Large intestine (tissue), 12 donors: ENCODE measurements around the gene CNNM1. TPM values are rescaled to one million over a fixed set of nuclear protein-coding genes. Genes with fewer than 3 reads are reported as not detected.

Experiments used
- DNase-seq, 2 donors: peaks; one replicate each; pipeline versions ENCODE4 v3.0.0 to v3.0.0-alpha.2; 2013
- H3K27ac ChIP-seq: one replicate; pipeline ENCODE4 v1.5.1; 2013; ENCODE audit warnings: low read length
- H3K27me3 ChIP-seq: 2 replicates; pipeline ENCODE4 v1.6.1; 2013; ENCODE audit warnings: low read length; ENCODE audit not compliant: control insufficient read depth, insufficient read depth
- H3K36me3 ChIP-seq: 2 replicates; pipeline ENCODE4 v1.6.1; 2013; ENCODE audit warnings: low read length; ENCODE audit not compliant: control insufficient read depth, insufficient read depth
- H3K4me1 ChIP-seq: one replicate; pipeline ENCODE4 v1.6.1; 2013; ENCODE audit warnings: low read length; ENCODE audit not compliant: control insufficient read depth, insufficient read depth
- H3K4me3 ChIP-seq: one replicate; pipeline ENCODE4 v1.5.1; 2013; ENCODE audit warnings: low read length
- H3K9me3 ChIP-seq: one replicate; pipeline ENCODE4 v1.6.1; 2013; ENCODE audit warnings: mild to moderate bottlenecking, low read depth, low read length, moderate library complexity; ENCODE audit not compliant: control insufficient read depth
- WGBS: methylation state at CpG from one replicate; pipeline ENCODE4 v1.1.5; 2013; ENCODE audit warnings: low lambda C conversion rate; ENCODE audit not compliant: insufficient coverage; 5-methylcytosine and 5-hydroxymethylcytosine counted together
- long read RNA-seq, 11 donors: transcript quantifications; one replicate each; lab custom pipeline, GENCODE V29; 2026
- polyA plus RNA-seq: library from polyadenylated mRNA; unstranded; fragments of 120-200 nt; gene quantifications from one replicate; pipeline ENCODE4 v1.2.1, GENCODE V29; 2013

Gene CNNM1
- polyA plus RNA-seq: 0.79 TPM
- long read RNA-seq, donor 1: 0 reads
- long read RNA-seq, donor 2: 0 reads
- long read RNA-seq, donor 3: 0 reads
- long read RNA-seq, donor 4: 0 reads
- long read RNA-seq, donor 5: 0 reads
- long read RNA-seq, donor 6: 0 reads
- long read RNA-seq, donor 7: 0 reads
- long read RNA-seq, donor 8: 0 reads
- long read RNA-seq, donor 9: 0 reads
- long read RNA-seq, donor 10: 0 reads
- long read RNA-seq, donor 11: 0 reads

DNA sequence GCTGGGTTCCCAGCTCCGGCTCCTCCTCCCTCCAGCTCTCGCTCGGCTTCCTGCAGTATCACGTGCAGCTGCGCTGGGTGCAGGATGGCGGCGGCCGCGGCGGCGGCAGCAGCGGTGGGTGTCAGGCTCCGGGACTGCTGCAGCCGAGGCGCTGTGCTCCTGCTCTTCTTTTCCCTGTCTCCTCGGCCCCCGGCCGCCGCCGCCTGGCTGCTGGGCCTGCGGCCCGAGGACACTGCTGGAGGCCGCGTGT is at the start of gene CNNM1:
TSS of gene CNNM1 (plus strand) at position 53 of the 250 bp plus-strand sequence. CDS start at position 85, 32 bp downstream.
- no peak within 1 kb of the TSS for H3K27ac ChIP-seq
- no peaks in the 10 kb centered on the region for H3K36me3 ChIP-seq
- WGBS: no CpG with 5 or more reads among the region's 24 CpGs
- DNase-seq: peak in 1 of 2 donors; percentile 47
- peak within 1 kb of the TSS; percentile 38 for H3K4me3 ChIP-seq
- H3K4me1 ChIP-seq: peaks cover 6% of the 10 kb centered on the region
- peaks cover 42% of the 10 kb centered on the region for H3K27me3 ChIP-seq
- peaks cover 4% of the 10 kb centered on the region for H3K9me3 ChIP-seq

DNA sequence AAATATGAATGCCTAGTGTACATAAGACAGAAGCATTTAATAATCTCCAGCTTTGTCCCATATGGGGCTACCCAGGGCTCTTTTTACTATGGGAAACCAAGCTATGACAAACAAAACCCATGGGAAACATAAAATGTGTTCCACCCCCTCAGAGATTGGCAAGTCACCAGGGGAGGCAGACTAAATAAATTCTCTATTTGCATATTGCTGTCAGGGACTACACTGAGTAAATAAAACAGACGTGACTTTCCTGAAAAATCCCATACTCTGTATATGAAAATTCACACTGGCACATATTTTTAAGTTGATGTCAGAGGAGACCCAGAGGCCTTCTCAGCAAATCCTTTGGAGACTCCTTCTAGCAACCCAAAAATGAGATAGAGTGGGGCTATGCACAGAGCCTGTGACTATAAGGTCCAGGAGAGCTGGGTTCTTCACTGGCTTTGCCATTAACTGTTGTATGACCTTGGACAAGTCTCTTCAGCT is 49.5 kb upstream of the CNNM1 start:
- no CpG with 5 or more reads among the region's 1 CpG for WGBS
- DNase-seq: peak; percentile 19 to 35
- no peaks in the 10 kb centered on the region for H3K36me3 ChIP-seq
- no peaks in the 10 kb centered on the region for H3K4me1 ChIP-seq
- H3K9me3 ChIP-seq: no peaks in the 10 kb centered on the region
- no peaks in the 10 kb centered on the region for H3K27me3 ChIP-seq
- H3K4me3 ChIP-seq: no peak overlapping the region
- H3K27ac ChIP-seq: peak overlapping the region; percentile 62

DNA sequence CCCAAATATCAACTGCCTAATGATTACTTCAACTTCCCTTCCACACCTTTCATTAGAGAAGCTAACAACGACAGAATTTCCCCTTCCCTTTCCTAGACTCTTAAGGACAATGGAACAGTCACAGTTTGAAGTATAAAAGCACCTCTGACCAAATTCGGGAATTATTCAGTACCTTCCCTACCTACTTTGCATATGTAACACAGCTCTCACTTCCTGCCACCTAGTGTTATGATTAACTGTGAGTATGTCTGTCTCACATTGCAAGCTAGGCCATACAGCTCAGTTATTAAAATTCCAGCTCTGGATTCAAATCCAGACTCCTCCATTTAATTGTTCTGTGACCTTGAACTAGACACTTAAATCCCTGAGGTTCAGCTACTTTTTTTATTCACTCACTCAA is 48.7 kb upstream of the CNNM1 start:
- no peak for DNase-seq
- Histone ChIP-seq H3K27me3 (no peaks in the 10 kb centered on the region), H3K27ac (no peak overlapping the region), H3K4me3 (no peak overlapping the region), H3K36me3 (no peaks in the 10 kb centered on the region), H3K4me1 (no peaks in the 10 kb centered on the region), H3K9me3 (no peaks in the 10 kb centered on the region)
- no CpG with 5 or more reads among the region's 2 CpGs for WGBS

DNA sequence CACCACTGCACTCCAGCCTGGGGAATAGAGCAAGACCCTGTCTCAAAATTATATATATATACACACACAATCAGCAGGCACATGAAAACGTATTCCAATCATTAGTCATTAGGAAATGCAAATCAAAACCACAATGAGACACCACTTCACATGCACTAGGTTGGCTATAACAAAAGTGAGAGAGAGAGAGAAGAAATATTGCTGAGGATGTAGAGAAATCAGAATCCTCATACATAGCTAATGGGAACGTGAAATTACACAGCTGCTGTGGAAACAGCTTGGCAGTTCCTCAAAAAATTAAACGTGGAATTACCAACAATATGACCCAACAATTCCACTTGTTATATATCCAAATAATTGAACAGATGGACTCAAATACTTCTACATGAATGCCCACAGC is 43.3 kb upstream of the CNNM1 start:
- Histone ChIP-seq H3K4me3 (no peak overlapping the region), H3K36me3 (no peaks in the 10 kb centered on the region), H3K27ac (no peak overlapping the region), H3K27me3 (no peaks in the 10 kb centered on the region), H3K9me3 (no peaks in the 10 kb centered on the region), H3K4me1 (no peaks in the 10 kb centered on the region)
- WGBS: no CpG with 5 or more reads among the region's 3 CpGs
- no peak for DNase-seq

DNA sequence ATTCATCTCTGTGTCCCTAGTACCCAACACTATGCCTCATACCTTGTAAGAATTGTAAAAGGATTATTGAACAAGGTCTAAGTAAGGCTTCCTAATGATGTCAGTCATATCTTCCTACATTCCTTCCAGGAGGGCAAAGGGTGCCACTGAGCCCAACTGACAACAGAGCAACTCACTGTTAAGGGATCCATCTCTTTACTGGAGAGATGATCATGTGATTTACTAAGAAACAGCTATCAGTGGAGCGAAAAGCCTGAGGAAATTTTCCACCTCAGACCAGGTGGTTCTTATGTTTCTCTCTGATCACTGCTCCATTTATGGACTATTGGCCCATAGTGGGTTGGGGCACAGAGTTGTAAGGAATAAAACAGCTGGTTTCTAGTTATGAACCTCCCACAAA is 38.9 kb upstream of the CNNM1 start:
- peak; percentile 71 to 81 for DNase-seq
- H3K4me1 ChIP-seq: no peaks in the 10 kb centered on the region
- H3K36me3 ChIP-seq: no peaks in the 10 kb centered on the region
- H3K27me3 ChIP-seq: no peaks in the 10 kb centered on the region
- no peak overlapping the region for H3K4me3 ChIP-seq
- WGBS: no CpG with 5 or more reads among the region's 1 CpG
- no peaks in the 10 kb centered on the region for H3K9me3 ChIP-seq
- H3K27ac ChIP-seq: peak overlapping the region; percentile 58

DNA sequence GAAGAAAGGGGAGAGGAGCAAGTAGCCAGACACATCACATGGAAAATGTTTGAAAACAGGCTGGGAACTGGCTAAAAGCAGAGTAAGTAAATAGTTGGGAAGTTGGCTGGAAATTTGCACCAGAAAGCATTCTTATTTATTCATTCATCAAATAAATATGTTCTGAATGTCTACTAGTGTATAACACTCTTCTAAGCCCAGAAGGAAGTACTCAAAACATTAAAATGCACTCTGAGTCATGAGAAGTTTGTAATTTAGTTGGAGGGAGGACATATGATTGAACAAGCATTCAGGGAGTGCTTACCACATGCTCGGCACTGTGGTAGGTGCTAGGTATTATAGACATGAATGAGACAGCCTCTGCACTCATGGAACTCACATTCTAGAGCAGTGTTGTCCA is 37.0 kb upstream of the CNNM1 start:
- Histone ChIP-seq H3K27ac (no peak overlapping the region), H3K4me3 (no peak overlapping the region), H3K9me3 (no peaks in the 10 kb centered on the region), H3K4me1 (no peaks in the 10 kb centered on the region), H3K36me3 (no peaks in the 10 kb centered on the region), H3K27me3 (no peaks in the 10 kb centered on the region)
- WGBS: no CpG with 5 or more reads among the region's 1 CpG
- DNase-seq: peak in 1 of 2 donors; percentile 35

DNA sequence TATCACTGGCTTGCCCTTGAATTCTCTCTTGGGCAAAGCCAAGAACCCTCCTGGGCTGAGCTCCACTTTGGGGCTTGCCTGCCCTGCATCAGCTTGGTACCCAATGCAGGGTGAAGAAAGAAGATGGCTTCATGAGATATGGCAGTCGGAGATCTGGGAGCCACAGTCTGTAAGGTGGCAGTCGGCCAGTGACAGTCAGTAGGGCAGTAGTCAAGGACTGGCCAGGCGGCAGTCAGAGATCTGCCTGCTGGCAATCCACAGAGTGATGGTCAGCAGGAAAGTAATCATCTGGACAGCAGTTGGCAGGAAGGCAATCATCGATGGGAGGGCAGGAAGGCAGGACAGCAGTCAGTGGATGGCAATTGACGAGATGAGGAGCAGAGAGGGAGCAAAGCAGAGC is 32.6 kb upstream of the CNNM1 start:
- Histone ChIP-seq H3K27me3 (peaks cover 3% of the 10 kb centered on the region), H3K4me3 (no peak overlapping the region), H3K36me3 (no peaks in the 10 kb centered on the region), H3K4me1 (no peaks in the 10 kb centered on the region), H3K27ac (no peak overlapping the region), H3K9me3 (no peaks in the 10 kb centered on the region)
- DNase-seq: no peak
- no CpG with 5 or more reads among the region's 5 CpGs for WGBS

DNA sequence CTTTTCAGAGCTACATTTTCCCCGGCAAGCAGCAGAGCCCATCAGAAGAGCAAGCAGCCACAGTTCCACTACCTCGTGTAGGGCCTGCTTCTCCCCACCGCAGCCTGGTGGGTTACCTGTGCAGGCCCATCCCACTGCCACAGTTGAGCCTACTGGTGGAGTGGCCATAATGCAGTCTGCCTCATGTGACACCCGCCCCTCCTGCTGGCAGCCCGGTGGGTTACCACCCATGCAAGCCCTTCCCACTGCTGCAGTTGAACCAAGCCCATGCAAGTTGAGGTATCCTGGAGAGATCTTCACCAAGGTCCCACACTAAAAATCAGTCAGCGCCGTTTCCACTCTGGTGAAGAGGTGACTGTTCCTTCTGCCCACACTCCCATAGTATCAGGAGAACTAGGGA is 32.1 kb upstream of the CNNM1 start:
- no peaks in the 10 kb centered on the region for H3K4me1 ChIP-seq
- H3K9me3 ChIP-seq: no peaks in the 10 kb centered on the region
- H3K4me3 ChIP-seq: no peak overlapping the region
- H3K27ac ChIP-seq: no peak overlapping the region
- WGBS: no CpG with 5 or more reads among the region's 7 CpGs
- peaks cover 3% of the 10 kb centered on the region for H3K27me3 ChIP-seq
- no peaks in the 10 kb centered on the region for H3K36me3 ChIP-seq
- no peak for DNase-seq

DNA sequence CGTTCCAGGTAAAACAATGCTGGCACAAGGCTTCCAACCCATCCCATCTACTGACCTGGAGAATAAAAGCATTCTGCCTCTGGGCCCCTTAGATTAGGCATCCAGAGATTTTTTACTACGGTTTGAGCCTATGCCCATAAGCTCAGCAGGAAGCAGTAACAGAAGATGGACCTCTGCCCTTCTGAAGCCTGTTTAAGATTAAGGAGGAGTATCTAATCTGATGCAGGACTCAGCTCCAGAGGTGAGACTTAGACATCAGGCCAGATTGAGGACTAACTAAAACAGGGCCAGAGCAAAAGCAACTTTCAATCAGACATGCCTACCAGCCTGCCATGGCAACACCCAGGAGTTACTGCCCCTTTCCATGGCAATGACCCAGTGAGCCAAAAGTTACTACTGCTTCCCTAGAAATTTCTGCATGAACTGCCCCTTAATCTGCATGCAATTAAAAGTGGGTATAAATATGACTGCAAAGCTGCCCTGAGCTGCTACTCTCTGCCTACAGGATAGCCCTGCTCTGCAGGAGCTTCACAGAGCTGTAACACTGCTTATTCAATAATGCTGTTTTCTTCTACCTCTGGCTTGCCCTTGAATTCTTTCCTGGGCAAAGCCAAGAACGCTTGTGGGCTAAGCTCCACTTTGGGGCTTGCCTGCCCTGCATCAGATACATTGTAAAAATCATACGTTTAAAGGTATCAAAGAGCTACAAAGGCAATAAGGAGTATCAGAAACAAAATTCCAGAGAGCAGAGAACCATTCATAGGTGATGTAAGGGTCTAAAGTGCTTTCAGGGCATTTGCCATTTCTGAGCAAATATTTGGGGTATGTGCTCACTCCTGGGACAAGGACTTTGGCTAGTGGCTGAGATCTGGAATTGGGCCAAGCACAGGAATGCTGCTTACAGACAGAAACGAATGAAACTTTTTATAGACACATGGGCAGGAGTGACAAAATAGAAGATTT is 25.0 kb upstream of the CNNM1 start:
- Histone ChIP-seq H3K27me3 (peaks cover 3% of the 10 kb centered on the region), H3K4me1 (no peaks in the 10 kb centered on the region), H3K27ac (no peak overlapping the region), H3K4me3 (no peak overlapping the region), H3K9me3 (peaks cover 5% of the 10 kb centered on the region), H3K36me3 (no peaks in the 10 kb centered on the region)
- 20% methylated on average over 1 of the region's 5 CpGs for WGBS
- no peak for DNase-seq

DNA sequence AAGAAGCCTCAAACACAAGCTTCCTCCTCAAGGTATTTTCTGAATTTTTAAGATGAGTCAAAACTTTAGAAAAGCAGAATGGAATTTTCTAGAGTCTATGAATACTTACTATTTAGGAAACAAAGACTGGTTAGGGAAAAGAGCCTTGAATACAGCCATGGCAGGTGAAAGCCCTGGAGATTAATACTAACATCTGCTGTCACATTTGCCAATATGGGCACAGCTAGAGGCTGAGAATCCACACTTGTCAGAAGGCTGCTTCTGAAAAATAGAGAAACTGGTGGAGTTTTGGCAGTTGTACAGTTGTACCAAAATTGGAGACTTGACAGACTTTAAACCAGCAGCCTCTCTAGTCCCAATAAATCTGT is 24.3 kb upstream of the CNNM1 start:
- H3K4me1 ChIP-seq: no peaks in the 10 kb centered on the region
- H3K4me3 ChIP-seq: no peak overlapping the region
- H3K9me3 ChIP-seq: peaks cover 5% of the 10 kb centered on the region
- H3K27ac ChIP-seq: no peak overlapping the region
- H3K36me3 ChIP-seq: no peaks in the 10 kb centered on the region
- no peak for DNase-seq
- peaks cover 3% of the 10 kb centered on the region for H3K27me3 ChIP-seq
